Measurements from ENCODE around the gene ZDHHC13. TPM values are rescaled to one million over a fixed set of nuclear protein-coding genes. Genes with fewer than 3 reads are reported as not detected.

ZDHHC13 gene
- total and polyA plus RNA-seq, 9 of the 15 experiments (the other 6 are each of a cell fraction or from before 2014, with no cell fraction given), result 4.7 to 18.6 (median 10.0) TPM

DNA sequence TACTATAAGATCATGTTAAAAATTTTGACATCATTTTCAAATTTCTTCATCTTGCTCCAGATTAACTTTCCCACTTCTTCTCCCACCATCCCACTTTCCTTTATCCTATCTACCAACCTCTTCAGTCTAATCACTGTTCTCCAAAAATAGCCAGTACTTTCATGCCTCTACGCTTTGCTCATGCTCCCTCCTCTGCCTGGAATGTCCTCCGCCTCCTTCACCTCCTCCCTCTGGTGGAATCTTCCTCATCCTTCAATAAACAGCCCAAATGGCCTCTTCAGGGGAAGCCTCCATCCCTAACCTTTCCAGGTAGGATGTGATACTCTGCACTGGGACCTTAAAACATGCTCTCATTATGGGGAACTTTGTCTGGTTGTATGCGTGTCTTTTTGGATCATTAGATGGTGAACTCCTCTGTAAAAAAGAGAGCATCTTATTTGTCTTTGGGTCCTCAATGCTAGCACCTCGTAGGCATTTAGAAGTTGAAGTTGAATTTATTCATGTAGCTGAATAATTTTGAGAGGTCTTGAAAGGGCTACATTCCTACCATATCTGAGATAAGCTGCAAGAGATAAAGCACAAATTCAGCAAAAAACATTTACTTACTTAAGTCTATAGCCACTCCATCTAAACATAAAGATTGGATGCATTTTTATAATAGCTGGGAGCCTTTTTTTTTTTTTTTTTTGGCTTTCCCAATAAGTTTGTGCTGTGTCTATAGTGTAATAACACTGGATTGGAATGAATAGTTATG, 92.8 kb downstream of the ZDHHC13 start:
- in situ Hi-C loops (cut with MboI) (no loop called here), intact Hi-C loops (cut with micrococcal nuclease) (loop anchor here (10.0 kb wide), 1 partner anchor 135 kb away; no protein-coding TSS in a partner anchor)
- no peak overlapping the region for H3K4me3 ChIP-seq
- no peak overlapping the region for H3K4me2 ChIP-seq (ENCODE audit: insufficient read depth, low read length)
- no peaks in the 10 kb centered on the region for H4K20me1 ChIP-seq (replicated peaks; ENCODE audit: control insufficient read depth, insufficient read depth, low read length)
- no peak overlapping the region for H2AFZ ChIP-seq (ENCODE audit: low read depth, low read length)
- ATAC-seq, result no peak
- H3K9ac ChIP-seq (ENCODE audit: insufficient read depth in 1 of 2, low read depth in 2 of 2, low read length in 2 of 2), result no peak overlapping the region
- H3K9me3 ChIP-seq (replicated peaks; ENCODE audit: control insufficient read depth, insufficient read depth, low read depth, low read length), result no peaks in the 10 kb centered on the region
- POLR2A ChIA-PET, result interaction anchor here (0.7 to 1.1 kb wide), 2 partner anchors 9 to 20 kb away, joined by 3 read pairs; no protein-coding TSS in a partner anchor
- FAIRE-seq, result no peak
- no TSS peak for BruUV-seq (replicated peaks)
- TF ChIP-seq EZH2 (IDR thresholded peaks at IDR 0.05; ENCODE audit: borderline replicate concordance, low read depth, low read length), result no peak
- TF ChIP-seq SETDB1 (IDR thresholded peaks at IDR 0.05; ENCODE audit: low read length), result no peak
- TF ChIP-seq ZBTB17 (CRISPR knock-in tag; IDR thresholded peaks at IDR 0.05), result no peak
- DNase-seq (ENCODE audit: extremely low read depth in 1 of 4, low spot score in 3 of 4), result no peak
- H3K27ac ChIP-seq (ENCODE audit: extremely low read depth, low read depth, low read length), result no peak overlapping the region
- WGBS (ENCODE audit: insufficient coverage, low coverage, missing lambda C conversion rate), result 0% methylated on average over 3 of the region's 4 CpGs
- H3K36me3 ChIP-seq (ENCODE audit: control insufficient read depth, insufficient read depth, low read length), result no peaks in the 10 kb centered on the region
- CTCF ChIA-PET (ENCODE audit: low intra/inter-chr PET ratio), result no interaction called here
- H3K79me2 ChIP-seq (ENCODE audit: control insufficient read depth, insufficient read depth, low read length), result no peaks in the 10 kb centered on the region
- H3K9me1 ChIP-seq (ENCODE audit: control insufficient read depth, insufficient read depth, low read length), result no peaks in the 10 kb centered on the region
- peaks cover 26 to 34% of the 10 kb centered on the region in 2 experiments; a peak in 4 of 5 replicates for H3K27me3 ChIP-seq (ENCODE audit: control insufficient read depth in 2 of 2, insufficient read depth in 2 of 2, low read length in 2 of 2)
- no peaks in the 10 kb centered on the region for H3K4me1 ChIP-seq (replicated peaks in 1 of 2; ENCODE audit: control insufficient read depth in 2 of 2, insufficient read depth in 2 of 2, low read length in 2 of 2)

DNA sequence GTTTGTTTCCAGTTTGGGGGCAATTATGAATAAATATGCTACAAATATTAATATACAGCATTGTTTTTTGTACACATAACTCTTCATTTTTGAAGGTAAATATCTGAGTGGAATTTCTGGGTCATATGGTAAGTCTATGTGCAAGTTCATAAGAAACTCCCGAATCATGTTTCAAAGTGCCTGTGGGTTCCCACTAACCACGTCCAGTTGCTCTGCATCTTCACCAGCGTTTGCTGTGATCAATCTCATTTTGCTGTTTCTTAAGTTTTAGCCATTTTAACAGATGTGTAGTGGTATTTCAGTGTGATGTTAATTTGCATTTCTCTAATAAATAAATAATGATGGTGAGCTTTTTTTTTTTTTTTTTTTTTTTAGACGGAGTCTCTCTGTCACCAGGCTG, 99.1 kb downstream of the ZDHHC13 start:
- H3K27me3 ChIP-seq (ENCODE audit: control insufficient read depth in 2 of 2, insufficient read depth in 2 of 2, low read length in 2 of 2), result peaks cover 28 to 29% of the 10 kb centered on the region in 2 experiments
- CTCF ChIA-PET (ENCODE audit: low intra/inter-chr PET ratio), result no interaction called here
- no peaks in the 10 kb centered on the region for H3K36me3 ChIP-seq (ENCODE audit: control insufficient read depth, insufficient read depth, low read length)
- peaks cover 0 to 4% of the 10 kb centered on the region in 2 experiments; a peak in 3 of 5 replicates for H3K4me1 ChIP-seq (replicated peaks in 1 of 2; ENCODE audit: control insufficient read depth in 2 of 2, insufficient read depth in 2 of 2, low read length in 2 of 2)
- WGBS (ENCODE audit: insufficient coverage, low coverage, missing lambda C conversion rate), result 7% methylated on average over 3 of the region's 4 CpGs
- POLR2A ChIA-PET, result interaction anchor here (0.6 kb wide), 1 partner anchor 1550 kb away, joined by 3 read pairs; no protein-coding TSS in a partner anchor
- ATAC-seq (no peak), FAIRE-seq (no peak), DNase-seq (ENCODE audit: extremely low read depth in 1 of 4, low spot score in 3 of 4) (no peak)
- in situ Hi-C loops (cut with MboI) (no loop called here), intact Hi-C loops (cut with micrococcal nuclease) (loop anchor here (10.0 kb wide), 1 partner anchor 141 kb away; no protein-coding TSS in a partner anchor)
- no peaks in the 10 kb centered on the region for H3K9me3 ChIP-seq (replicated peaks; ENCODE audit: control insufficient read depth, insufficient read depth, low read depth, low read length)
- no peaks in the 10 kb centered on the region for H4K20me1 ChIP-seq (replicated peaks; ENCODE audit: control insufficient read depth, insufficient read depth, low read length)
- H3K4me3 ChIP-seq, result no peak overlapping the region
- no peaks in the 10 kb centered on the region for H3K79me2 ChIP-seq (ENCODE audit: control insufficient read depth, insufficient read depth, low read length)
- no peaks in the 10 kb centered on the region for H3K9me1 ChIP-seq (ENCODE audit: control insufficient read depth, insufficient read depth, low read length)
- no peak overlapping the region for H3K4me2 ChIP-seq (ENCODE audit: insufficient read depth, low read length)
- no peak overlapping the region for H2AFZ ChIP-seq (ENCODE audit: low read depth, low read length)
- no peak overlapping the region for H3K9ac ChIP-seq (ENCODE audit: insufficient read depth in 1 of 2, low read depth in 2 of 2, low read length in 2 of 2)
- no peak overlapping the region for H3K27ac ChIP-seq (ENCODE audit: extremely low read depth, low read depth, low read length)
- no TSS peak for BruUV-seq (replicated peaks)
- TF ChIP-seq, protein P1, sequence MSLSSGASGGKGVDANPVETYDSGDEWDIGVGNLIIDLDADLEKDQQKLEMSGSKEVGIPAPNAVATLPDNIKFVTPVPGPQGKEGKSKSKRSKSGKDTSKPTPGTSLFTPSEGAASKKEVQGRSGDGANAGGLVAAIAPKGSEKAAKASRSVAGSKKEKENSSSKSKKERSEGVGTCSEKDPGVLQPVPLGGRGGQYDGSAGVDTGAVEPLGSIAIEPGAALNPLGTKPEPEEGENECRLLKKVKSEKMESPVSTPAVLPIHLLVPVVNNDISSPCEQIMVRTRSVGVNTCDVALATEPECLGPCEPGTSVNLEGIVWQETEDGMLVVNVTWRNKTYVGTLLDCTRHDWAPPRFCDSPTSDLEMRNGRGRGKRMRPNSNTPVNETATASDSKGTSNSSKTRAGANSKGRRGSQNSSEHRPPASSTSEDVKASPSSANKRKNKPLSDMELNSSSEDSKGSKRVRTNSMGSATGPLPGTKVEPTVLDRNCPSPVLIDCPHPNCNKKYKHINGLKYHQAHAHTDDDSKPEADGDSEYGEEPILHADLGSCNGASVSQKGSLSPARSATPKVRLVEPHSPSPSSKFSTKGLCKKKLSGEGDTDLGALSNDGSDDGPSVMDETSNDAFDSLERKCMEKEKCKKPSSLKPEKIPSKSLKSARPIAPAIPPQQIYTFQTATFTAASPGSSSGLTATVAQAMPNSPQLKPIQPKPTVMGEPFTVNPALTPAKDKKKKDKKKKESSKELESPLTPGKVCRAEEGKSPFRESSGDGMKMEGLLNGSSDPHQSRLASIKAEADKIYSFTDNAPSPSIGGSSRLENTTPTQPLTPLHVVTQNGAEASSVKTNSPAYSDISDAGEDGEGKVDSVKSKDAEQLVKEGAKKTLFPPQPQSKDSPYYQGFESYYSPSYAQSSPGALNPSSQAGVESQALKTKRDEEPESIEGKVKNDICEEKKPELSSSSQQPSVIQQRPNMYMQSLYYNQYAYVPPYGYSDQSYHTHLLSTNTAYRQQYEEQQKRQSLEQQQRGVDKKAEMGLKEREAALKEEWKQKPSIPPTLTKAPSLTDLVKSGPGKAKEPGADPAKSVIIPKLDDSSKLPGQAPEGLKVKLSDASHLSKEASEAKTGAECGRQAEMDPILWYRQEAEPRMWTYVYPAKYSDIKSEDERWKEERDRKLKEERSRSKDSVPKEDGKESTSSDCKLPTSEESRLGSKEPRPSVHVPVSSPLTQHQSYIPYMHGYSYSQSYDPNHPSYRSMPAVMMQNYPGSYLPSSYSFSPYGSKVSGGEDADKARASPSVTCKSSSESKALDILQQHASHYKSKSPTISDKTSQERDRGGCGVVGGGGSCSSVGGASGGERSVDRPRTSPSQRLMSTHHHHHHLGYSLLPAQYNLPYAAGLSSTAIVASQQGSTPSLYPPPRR (CRISPR knock-in tag; IDR thresholded peaks at IDR 0.05; ENCODE audit: borderline replicate concordance), result no peak
- no peak for TF ChIP-seq ZNF311 (CRISPR knock-in tag; IDR thresholded peaks at IDR 0.05)
- no peak for TF ChIP-seq ATF2 (CRISPR knock-in tag; IDR thresholded peaks at IDR 0.05)

Measured in K562 (cell line).